ENCODE data around the gene SLC2A13.

Gene SLC2A13

DNA sequence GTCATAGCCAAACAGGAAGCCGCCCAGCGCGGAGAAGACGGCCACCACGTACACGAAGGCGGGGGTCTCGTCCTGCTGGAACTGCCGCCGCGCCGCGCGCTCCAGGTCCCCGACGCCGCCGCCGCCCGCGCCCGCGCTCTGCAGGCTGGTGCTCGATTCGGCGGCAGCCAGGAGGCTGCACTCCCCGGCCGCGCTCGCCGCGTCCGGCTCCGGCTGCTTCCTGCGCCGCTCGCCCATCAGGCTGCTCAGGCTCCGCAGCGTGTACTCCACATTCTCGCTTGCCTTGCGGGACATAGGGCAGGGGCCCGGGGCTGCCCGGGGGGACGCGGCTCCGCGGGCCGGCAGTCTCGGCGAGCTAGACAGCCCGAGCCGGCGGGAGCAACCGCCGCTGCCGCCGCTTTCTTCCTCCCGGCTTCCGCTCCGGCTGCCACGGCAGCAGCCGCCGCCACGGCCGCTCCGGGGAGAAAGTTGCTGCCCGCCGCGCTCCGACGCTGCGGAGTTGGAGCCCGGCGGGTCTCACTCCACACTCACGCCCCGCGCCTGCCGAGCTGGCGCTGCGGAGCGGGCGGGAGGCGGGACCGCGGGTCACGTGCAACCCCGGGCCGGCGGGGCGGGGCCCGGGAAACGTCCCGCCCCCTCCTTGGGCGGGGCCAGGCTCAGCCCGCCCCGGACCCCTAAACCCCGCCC, at the start of gene SLC2A13:
Gene SLC2A13 (minus strand): TSS at position 567 of the 687 bp plus-strand sequence. CDS start 273 bp downstream, at position 294.
- DNase-seq (ENCODE audit: low spot score in 2 of 2) (peak; percentile 58 to 62), ATAC-seq (replicated peaks; ENCODE audit: extremely low read depth, poor library complexity, severe bottlenecking) (peak; percentile 82)
- H3K9me3 Mint-ChIP-seq, result no peaks in the 10 kb centered on the region
- H3K27me3 Mint-ChIP-seq, result peaks cover 8% of the 10 kb centered on the region
- H3K4me3 Mint-ChIP-seq, result peak within 1 kb of the TSS; percentile 89
- H3K36me3 Mint-ChIP-seq (ENCODE audit: insufficient read depth), result peaks cover 4% of the 10 kb centered on the region
- H3K27ac Mint-ChIP-seq (ENCODE audit: low read depth), result peak within 1 kb of the TSS; percentile 75
- H3K4me1 Mint-ChIP-seq, result peaks cover 33% of the 10 kb centered on the region

DNA sequence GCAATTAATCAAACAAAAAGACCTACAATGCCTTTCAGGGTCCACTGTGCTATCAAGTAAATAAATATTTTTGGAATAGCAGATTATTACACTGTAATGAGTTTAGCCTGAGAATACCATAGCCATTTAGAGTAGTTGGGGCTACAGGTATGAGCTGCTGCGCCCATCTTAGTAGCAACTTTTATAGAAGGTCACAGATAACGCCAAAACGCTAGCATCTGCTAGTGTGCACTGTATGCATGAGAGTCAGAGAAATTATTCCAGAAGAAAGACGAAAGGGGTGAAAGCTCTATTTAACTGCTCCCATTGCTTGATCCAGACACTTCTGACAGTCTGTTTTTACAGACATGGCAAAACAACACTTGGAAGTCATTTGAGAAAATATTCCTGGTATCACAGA, 48.5 kb upstream of the SLC2A13 start:
- H3K36me3 Mint-ChIP-seq (ENCODE audit: insufficient read depth), result peaks cover 1% of the 10 kb centered on the region

GRCh38 chr12:40153432-40153831, 47.6 kb upstream of the SLC2A13 start:
- DNase-seq (ENCODE audit: low spot score in 2 of 2), result no peak
- H3K9me3 Mint-ChIP-seq, result no peaks in the 10 kb centered on the region
- H3K4me1 Mint-ChIP-seq, result no peaks in the 10 kb centered on the region
- no peak overlapping the region for H3K4me3 Mint-ChIP-seq
- peaks cover 1% of the 10 kb centered on the region for H3K36me3 Mint-ChIP-seq (ENCODE audit: insufficient read depth)
- H3K27ac Mint-ChIP-seq (ENCODE audit: low read depth), result no peak overlapping the region
- H3K27me3 Mint-ChIP-seq, result peaks cover 17% of the 10 kb centered on the region
- ATAC-seq (replicated peaks; ENCODE audit: extremely low read depth, poor library complexity, severe bottlenecking), result no peak

More for the DNA sequence above, 48.5 kb upstream of the SLC2A13 start:
- Mint-ChIP-seq H3K9me3 (no peaks in the 10 kb centered on the region), H3K27me3 (peaks cover 17% of the 10 kb centered on the region), H3K4me1 (no peaks in the 10 kb centered on the region), H3K27ac (ENCODE audit: low read depth) (no peak overlapping the region), H3K4me3 (no peak overlapping the region)
- no peak for ATAC-seq (replicated peaks; ENCODE audit: extremely low read depth, poor library complexity, severe bottlenecking)
- no peak for DNase-seq (ENCODE audit: low spot score in 2 of 2)

GRCh38 chr12:40152783-40153383, 47.0 kb upstream of the SLC2A13 start:
- DNase-seq (ENCODE audit: low spot score in 2 of 2) (peak in 1 of 2 donors; percentile 18), ATAC-seq (replicated peaks; ENCODE audit: extremely low read depth, poor library complexity, severe bottlenecking) (no peak)
- Mint-ChIP-seq H3K27ac (ENCODE audit: low read depth) (no peak overlapping the region), H3K9me3 (no peaks in the 10 kb centered on the region), H3K4me1 (no peaks in the 10 kb centered on the region), H3K27me3 (peaks cover 12% of the 10 kb centered on the region), H3K36me3 (ENCODE audit: insufficient read depth) (peaks cover 1% of the 10 kb centered on the region), H3K4me3 (no peak overlapping the region)

- Mint-ChIP-seq H3K4me3 (no peak overlapping the region), H3K27ac (ENCODE audit: low read depth) (no peak overlapping the region), H3K36me3 (ENCODE audit: insufficient read depth) (no peaks in the 10 kb centered on the region), H3K27me3 (peaks cover 9% of the 10 kb centered on the region), H3K9me3 (no peaks in the 10 kb centered on the region), H3K4me1 (no peaks in the 10 kb centered on the region)
- ATAC-seq (replicated peaks; ENCODE audit: extremely low read depth, poor library complexity, severe bottlenecking), result no peak
- DNase-seq (ENCODE audit: low spot score in 2 of 2), result no peak
Measured at GRCh38 chr12:40149673-40150260, 43.9 kb upstream of the SLC2A13 start.

DNA sequence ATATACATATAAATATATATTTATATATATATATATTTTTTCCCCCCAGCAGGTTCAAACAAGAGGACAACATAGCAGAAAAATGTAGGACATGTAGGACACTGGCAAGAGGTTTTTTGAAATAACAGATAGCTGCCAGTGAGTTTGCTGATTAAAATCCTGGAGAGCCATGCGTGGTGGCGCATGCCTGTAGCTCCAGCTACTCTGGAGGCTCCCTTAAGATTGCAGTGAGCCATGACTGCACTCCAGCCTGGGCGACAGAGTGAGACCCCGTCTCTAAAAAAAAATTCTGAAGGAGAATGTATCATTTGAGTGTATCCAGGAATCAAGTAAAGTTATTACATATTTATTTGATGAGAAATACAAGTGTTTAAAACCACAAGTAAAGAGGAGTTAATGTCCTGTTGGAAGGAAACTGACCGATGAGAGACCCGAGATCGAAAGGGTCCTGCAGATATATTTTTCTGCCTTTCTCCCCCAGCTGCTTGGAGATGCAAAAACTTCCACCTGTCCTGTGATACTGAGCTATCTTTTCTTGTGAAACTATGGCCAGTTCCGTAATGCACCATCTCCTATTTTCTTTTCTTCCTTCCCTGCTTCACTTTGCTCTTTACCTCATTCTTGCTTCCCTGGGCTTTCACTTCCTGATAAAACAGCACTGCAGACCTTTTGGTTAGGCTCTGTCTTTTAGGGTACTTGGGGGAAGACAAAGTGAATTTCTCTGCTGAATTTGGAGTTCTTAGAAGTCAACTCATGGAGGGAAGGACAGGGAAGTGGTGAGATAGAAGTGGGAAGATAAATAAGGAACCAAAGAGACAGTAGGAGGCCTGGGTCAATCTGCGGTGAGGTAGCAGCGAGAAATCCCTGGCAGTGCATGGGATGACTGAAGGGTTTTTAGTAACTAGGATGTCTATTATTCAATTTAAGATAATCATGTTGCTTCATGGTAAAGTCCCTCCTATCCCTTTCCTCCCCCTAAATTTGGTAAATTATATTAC, 41.2 kb upstream of the SLC2A13 start:
- DNase-seq (ENCODE audit: low spot score in 2 of 2) (no peak), ATAC-seq (replicated peaks; ENCODE audit: extremely low read depth, poor library complexity, severe bottlenecking) (no peak)
- peaks cover 14% of the 10 kb centered on the region for H3K27me3 Mint-ChIP-seq

DNA sequence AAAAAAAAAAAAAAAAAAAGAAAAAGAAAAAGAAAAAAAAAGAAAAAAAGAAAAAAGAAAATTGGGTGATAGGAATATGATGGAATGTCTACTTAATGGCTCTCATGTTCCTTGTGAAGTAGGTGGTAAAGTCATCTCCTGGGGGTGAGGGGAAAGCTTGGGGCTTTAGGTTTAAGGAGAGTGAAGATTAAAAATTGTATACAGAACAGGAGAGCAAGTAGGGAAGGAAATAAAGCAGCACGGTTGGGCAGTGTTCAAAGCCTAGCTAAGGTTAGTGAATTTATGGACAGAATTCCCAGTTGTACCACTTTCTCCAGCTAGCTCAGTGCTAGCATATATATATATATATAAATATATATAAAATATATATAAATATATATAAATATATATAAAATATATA, 40.0 kb upstream of the SLC2A13 start:
- no peaks in the 10 kb centered on the region for H3K4me1 Mint-ChIP-seq
- DNase-seq (ENCODE audit: low spot score in 2 of 2) (no peak), ATAC-seq (replicated peaks; ENCODE audit: extremely low read depth, poor library complexity, severe bottlenecking) (no peak)
- H3K36me3 Mint-ChIP-seq (ENCODE audit: insufficient read depth), result no peaks in the 10 kb centered on the region
- H3K4me3 Mint-ChIP-seq, result no peak overlapping the region
- H3K27ac Mint-ChIP-seq (ENCODE audit: low read depth), result no peak overlapping the region
- no peaks in the 10 kb centered on the region for H3K9me3 Mint-ChIP-seq
- H3K27me3 Mint-ChIP-seq, result peaks cover 14% of the 10 kb centered on the region

More for the DNA sequence above, 41.2 kb upstream of the SLC2A13 start:
- Mint-ChIP-seq H3K36me3 (ENCODE audit: insufficient read depth) (no peaks in the 10 kb centered on the region), H3K4me3 (no peak overlapping the region), H3K9me3 (no peaks in the 10 kb centered on the region), H3K27ac (ENCODE audit: low read depth) (no peak overlapping the region), H3K4me1 (no peaks in the 10 kb centered on the region)

GRCh38 chr12:40144023-40144422, 38.1 kb upstream of the SLC2A13 start:
- H3K36me3 Mint-ChIP-seq (ENCODE audit: insufficient read depth), result no peaks in the 10 kb centered on the region
- H3K4me3 Mint-ChIP-seq, result no peak overlapping the region
- ATAC-seq (replicated peaks; ENCODE audit: extremely low read depth, poor library complexity, severe bottlenecking), result peak; percentile 27
- peaks cover 14% of the 10 kb centered on the region for H3K27me3 Mint-ChIP-seq
- H3K9me3 Mint-ChIP-seq, result no peaks in the 10 kb centered on the region
- H3K27ac Mint-ChIP-seq (ENCODE audit: low read depth), result no peak overlapping the region
- no peaks in the 10 kb centered on the region for H3K4me1 Mint-ChIP-seq
- DNase-seq (ENCODE audit: low spot score in 2 of 2), result no peak

DNA sequence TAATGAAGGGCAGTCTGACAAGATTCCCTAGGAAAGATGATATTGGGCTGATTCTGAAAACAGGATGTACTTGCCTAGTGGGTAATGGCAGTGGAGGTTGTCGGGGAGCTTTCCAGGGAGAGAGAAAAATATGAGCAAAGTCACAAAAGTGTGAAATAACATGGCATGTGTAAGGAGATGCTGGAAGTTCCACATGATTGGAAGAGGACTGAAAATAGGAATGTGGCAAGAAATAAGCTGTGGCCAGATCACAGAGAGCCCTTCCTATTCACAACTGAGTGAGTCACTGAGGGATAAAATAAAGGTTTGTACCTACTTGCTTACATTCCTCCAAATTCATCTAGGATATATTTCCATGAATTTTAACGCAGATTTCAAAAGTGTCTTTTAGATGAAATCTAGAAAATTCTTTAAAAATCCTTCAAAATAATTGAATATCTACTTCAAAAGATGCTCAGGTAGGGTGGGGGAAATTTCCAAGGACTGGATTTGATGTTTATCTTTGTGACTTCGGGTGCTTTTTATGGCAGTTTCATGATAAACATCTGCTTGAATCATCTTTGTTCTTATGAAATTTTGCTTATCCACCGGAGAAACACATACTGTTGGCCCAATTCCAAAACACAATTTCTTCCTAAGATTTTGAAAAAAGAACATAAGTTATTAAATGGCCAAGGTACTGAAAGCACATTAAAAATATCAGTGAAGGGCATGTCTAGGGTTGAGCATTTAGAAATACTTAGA, 36.3 kb upstream of the SLC2A13 start:
- no peaks in the 10 kb centered on the region for H3K4me1 Mint-ChIP-seq
- no peaks in the 10 kb centered on the region for H3K36me3 Mint-ChIP-seq (ENCODE audit: insufficient read depth)
- H3K4me3 Mint-ChIP-seq, result no peak overlapping the region
- H3K27ac Mint-ChIP-seq (ENCODE audit: low read depth), result no peak overlapping the region
- no peaks in the 10 kb centered on the region for H3K9me3 Mint-ChIP-seq
- ATAC-seq (replicated peaks; ENCODE audit: extremely low read depth, poor library complexity, severe bottlenecking) (no peak), DNase-seq (ENCODE audit: low spot score in 2 of 2) (no peak)
- peaks cover 14% of the 10 kb centered on the region for H3K27me3 Mint-ChIP-seq

DNA sequence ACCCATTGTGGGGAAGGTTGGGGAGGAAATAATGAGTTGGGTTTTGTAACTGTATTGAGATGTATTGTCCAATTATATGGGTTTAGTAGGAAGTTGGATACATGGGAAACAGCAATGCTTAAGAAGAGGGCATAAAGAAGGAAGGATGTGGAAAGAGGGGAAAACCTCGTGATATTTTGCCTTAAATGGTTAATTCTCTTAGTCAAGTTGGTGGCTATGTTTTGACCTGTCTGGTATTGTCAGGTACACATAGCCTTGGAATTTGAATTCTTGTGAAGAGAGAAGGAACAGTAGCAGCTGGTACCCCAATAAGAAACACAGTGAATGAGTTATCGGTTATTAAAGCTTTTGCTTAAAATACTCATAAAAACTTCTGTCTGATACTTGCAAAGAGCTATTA, 32.6 kb upstream of the SLC2A13 start:
- H3K9me3 Mint-ChIP-seq, result no peaks in the 10 kb centered on the region
- peaks cover 4% of the 10 kb centered on the region for H3K27me3 Mint-ChIP-seq
- H3K36me3 Mint-ChIP-seq (ENCODE audit: insufficient read depth), result no peaks in the 10 kb centered on the region
- H3K4me3 Mint-ChIP-seq, result no peak overlapping the region
- H3K27ac Mint-ChIP-seq (ENCODE audit: low read depth), result peak overlapping the region; percentile 2
- no peak for DNase-seq (ENCODE audit: low spot score in 2 of 2)
- no peaks in the 10 kb centered on the region for H3K4me1 Mint-ChIP-seq
- no peak for ATAC-seq (replicated peaks; ENCODE audit: extremely low read depth, poor library complexity, severe bottlenecking)

DNA sequence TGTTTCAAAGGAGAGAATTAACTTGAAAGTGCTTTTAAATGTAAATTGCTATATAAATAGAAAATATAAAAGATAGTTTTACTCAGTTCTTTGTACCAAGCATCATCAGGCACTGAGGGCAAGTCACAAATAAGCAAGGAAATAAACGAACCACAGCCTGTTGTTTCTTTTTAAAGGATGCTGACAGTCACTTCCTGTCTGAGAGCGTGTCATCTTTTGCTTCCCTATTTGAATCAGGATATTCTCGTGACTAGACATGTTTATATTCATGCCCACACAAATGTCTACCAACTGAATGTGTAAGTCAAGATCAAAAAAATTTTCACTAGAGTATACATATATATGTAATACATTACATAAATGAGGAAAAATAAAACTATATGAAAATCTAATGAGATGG, 31.4 kb upstream of the SLC2A13 start:
- H3K4me3 Mint-ChIP-seq, result no peak overlapping the region
- no peaks in the 10 kb centered on the region for H3K9me3 Mint-ChIP-seq
- ATAC-seq (replicated peaks; ENCODE audit: extremely low read depth, poor library complexity, severe bottlenecking), result peak; percentile 83
- peaks cover 8% of the 10 kb centered on the region for H3K27me3 Mint-ChIP-seq
- no peaks in the 10 kb centered on the region for H3K36me3 Mint-ChIP-seq (ENCODE audit: insufficient read depth)
- H3K27ac Mint-ChIP-seq (ENCODE audit: low read depth), result peak overlapping the region; percentile 2
- no peaks in the 10 kb centered on the region for H3K4me1 Mint-ChIP-seq
- DNase-seq (ENCODE audit: low spot score in 2 of 2), result no peak

- no peaks in the 10 kb centered on the region for H3K9me3 Mint-ChIP-seq
- H3K4me1 Mint-ChIP-seq, result no peaks in the 10 kb centered on the region
- DNase-seq (ENCODE audit: low spot score in 2 of 2) (no peak), ATAC-seq (replicated peaks; ENCODE audit: extremely low read depth, poor library complexity, severe bottlenecking) (no peak)
- H3K4me3 Mint-ChIP-seq, result no peak overlapping the region
- no peaks in the 10 kb centered on the region for H3K27me3 Mint-ChIP-seq
- H3K27ac Mint-ChIP-seq (ENCODE audit: low read depth), result no peak overlapping the region
- no peaks in the 10 kb centered on the region for H3K36me3 Mint-ChIP-seq (ENCODE audit: insufficient read depth)
Measured at GRCh38 chr12:40127408-40127807, 21.5 kb upstream of the SLC2A13 start.

Data from central memory CD8-positive, alpha-beta T cell (primary cell).